Neural cell (in vitro differentiated cells): ENCODE data around the gene PDCD1. TPM values are rescaled to one million over a fixed set of nuclear protein-coding genes. Genes with fewer than 3 reads are reported as not detected.
A peak's percentile ranks its signal among the peaks of the same experiment; 100 is the strongest.

Source experiments
- H2AFZ ChIP-seq: fragments of 200-600, 300-800 bp; sonication (generic), shearing (Covaris generic); 2 replicates; pipeline ENCODE4 v1.6.0; 2014; ENCODE audit warnings: low read depth, mild to moderate bottlenecking, antibody characterized with exemption, low read length, moderate library complexity
- H3F3A ChIP-seq: fragments of 200-600 bp; shearing (Covaris generic); 2 replicates; pipeline ENCODE4 v1.6.1; 2016; ENCODE audit warnings: mild to moderate bottlenecking, moderate library complexity, mixed read lengths, antibody characterized with exemption, low read length; ENCODE audit not compliant: insufficient read depth, poor library complexity, severe bottlenecking
- H3K27ac ChIP-seq: fragments of 200-600, 300-800 bp; sonication (generic), shearing (Covaris generic); 2 replicates; pipeline ENCODE4 v1.5.1; 2014; ENCODE audit warnings: mild to moderate bottlenecking, low read length, moderate library complexity
- H3K27me3 ChIP-seq: fragments of 300-800, 200-600 bp; sonication (generic), shearing (Covaris generic); 2 replicates; pipeline ENCODE4 v1.6.0; 2014; ENCODE audit warnings: mild to moderate bottlenecking, low read depth, low read length, moderate library complexity; ENCODE audit not compliant: insufficient read depth
- H3K36me3 ChIP-seq: fragments of 300-800, 200-600 bp; sonication (generic), shearing (Covaris generic); 2 replicates; pipeline ENCODE4 v1.5.1; 2014; ENCODE audit warnings: mild to moderate bottlenecking, antibody characterized with exemption, low read length, moderate library complexity; ENCODE audit not compliant: insufficient read depth
- H3K4me2 ChIP-seq: fragments of 300-800, 200-600 bp; sonication (generic), shearing (Covaris generic); 2 replicates; pipeline ENCODE4 v1.6.0; 2014; ENCODE audit warnings: mild to moderate bottlenecking, low read length
- H3K4me3 ChIP-seq: fragments of 300-800, 200-600 bp; sonication (generic), shearing (Covaris generic); 2 replicates; pipeline ENCODE4 v1.5.1; 2014; ENCODE audit warnings: mild to moderate bottlenecking, low read length, moderate library complexity
- H3K79me2 ChIP-seq: fragments of 200-600 bp; shearing (Covaris generic); replicated peaks from 2 replicates; pipeline ENCODE4 v1.6.0; 2014; ENCODE audit warnings: mild to moderate bottlenecking, low read length, moderate library complexity; ENCODE audit not compliant: insufficient read depth
- H3K9ac ChIP-seq: fragments of 300-800, 200-600 bp; sonication (generic), shearing (Covaris generic); 2 replicates; pipeline ENCODE4 v1.6.1; 2016; ENCODE audit warnings: mild to moderate bottlenecking, low read length, mixed read lengths
- H3K9me2 ChIP-seq: fragments of 200-600 bp; shearing (Covaris generic); 2 replicates; pipeline ENCODE4 v1.6.1; 2016; ENCODE audit warnings: mild to moderate bottlenecking, low read length, mixed read lengths; ENCODE audit not compliant: insufficient read depth
- H3K9me3 ChIP-seq: fragments of 200-600, 300-800 bp; sonication (generic), shearing (Covaris generic); 2 replicates; pipeline ENCODE4 v1.6.1; 2016; ENCODE audit warnings: mild to moderate bottlenecking, mixed run types, low read length, moderate library complexity, mixed read lengths
- H4K20me1 ChIP-seq: fragments of 200-600 bp; shearing (Covaris generic); 2 replicates; pipeline ENCODE4 v1.6.1; 2016; ENCODE audit warnings: mild to moderate bottlenecking, mixed run types; ENCODE audit not compliant: insufficient read depth
- CTCF ChIP-seq: fragments of 450-650 bp; IDR thresholded peaks from 2 replicates; pipeline ENCODE4 v1.5.1; 2014; ENCODE audit warnings: antibody characterized with exemption, mild to moderate bottlenecking, moderate library complexity; ENCODE audit not compliant: poor library complexity, severe bottlenecking
- EP300 ChIP-seq: fragments of 450-650 bp; conservative IDR thresholded peaks from 2 replicates; pipeline ENCODE4 v1.6.1; 2014; ENCODE audit warnings: antibody characterized with exemption, mild to moderate bottlenecking, moderate library complexity; ENCODE audit not compliant: poor library complexity, severe bottlenecking
- EZH2 ChIP-seq: fragments of 200-600, 300-800 bp; shearing (Covaris generic), sonication (generic); IDR thresholded peaks from 2 replicates; pipeline ENCODE4 v1.6.1; 2014; ENCODE audit warnings: antibody characterized with exemption, low read length, borderline replicate concordance, mild to moderate bottlenecking; ENCODE audit not compliant: insufficient read depth, poor library complexity, severe bottlenecking
- MXI1 ChIP-seq: fragments of 450-650 bp; conservative IDR thresholded peaks from 2 replicates; pipeline ENCODE4 v1.6.1; 2014; ENCODE audit warnings: antibody characterized with exemption, mild to moderate bottlenecking; ENCODE audit not compliant: poor library complexity, severe bottlenecking
- POLR2AphosphoS5 ChIP-seq: IDR thresholded peaks from 2 replicates; pipeline ENCODE4 v1.6.1; 2012
- RAD21 ChIP-seq: fragments of 450-650 bp; conservative IDR thresholded peaks from 2 replicates; pipeline ENCODE4 v1.6.1; 2014; ENCODE audit warnings: antibody characterized with exemption, mild to moderate bottlenecking, moderate library complexity
- REST ChIP-seq: IDR thresholded peaks from 2 replicates; pipeline ENCODE4 v1.6.1; 2012; ENCODE audit warnings: borderline replicate concordance
- SMC3 ChIP-seq: fragments of 450-650 bp; conservative IDR thresholded peaks from 2 replicates; pipeline ENCODE4 v1.6.1; 2014; ENCODE audit warnings: antibody characterized with exemption, mild to moderate bottlenecking, moderate library complexity; ENCODE audit not compliant: poor library complexity
- TAF1 ChIP-seq: IDR thresholded peaks from 2 replicates; pipeline ENCODE4 v1.6.1; 2012; ENCODE audit warnings: low read depth
- polyA plus RNA-seq: library from polyadenylated mRNA; depleted of rRNA; stranded (reverse); fragments of >200 nt; gene quantifications from 2 replicates; pipeline ENCODE4 v1.2.3, GENCODE V29; 2014

The PDCD1 gene
- polyA plus RNA-seq, 1 donor from 2014 or later, result not detected

GRCh38 chr2:241877989-241878970 lies 19.6 kb upstream of the PDCD1 start:
- H3K9me2 ChIP-seq, result no peaks in the 10 kb centered on the region
- H3K9ac ChIP-seq, result no peak overlapping the region
- no peaks in the 10 kb centered on the region for H4K20me1 ChIP-seq
- H3K27me3 ChIP-seq, result no peaks in the 10 kb centered on the region
- H3K27ac ChIP-seq, result no peak overlapping the region
- H3K36me3 ChIP-seq, result no peaks in the 10 kb centered on the region
- H3K4me3 ChIP-seq, result no peak overlapping the region
- H3K9me3 ChIP-seq, result no peaks in the 10 kb centered on the region
- H3K4me2 ChIP-seq, result no peak overlapping the region
- no peaks in the 10 kb centered on the region for H3F3A ChIP-seq
- no peak overlapping the region for H2AFZ ChIP-seq
- H3K79me2 ChIP-seq, result no peaks in the 10 kb centered on the region
- TF ChIP-seq SMC3, result peak; percentile 40
- no peak for TF ChIP-seq EP300
- no peak for TF ChIP-seq REST
- peak; percentile 44 for TF ChIP-seq CTCF
- no peak for TF ChIP-seq MXI1
- TF ChIP-seq EZH2, result no peak
- no peak for TF ChIP-seq POLR2AphosphoS5
- no peak for TF ChIP-seq TAF1
- peak; percentile 53 for TF ChIP-seq RAD21

GRCh38 chr2:241877197-241877685 lies 18.5 kb upstream of the PDCD1 start:
- Histone ChIP-seq H3K4me3 (no peak overlapping the region), H3K27ac (no peak overlapping the region), H3K9me2 (no peaks in the 10 kb centered on the region), H3K79me2 (no peaks in the 10 kb centered on the region), H3F3A (no peaks in the 10 kb centered on the region), H4K20me1 (no peaks in the 10 kb centered on the region), H3K4me2 (no peak overlapping the region), H2AFZ (no peak overlapping the region), H3K9me3 (no peaks in the 10 kb centered on the region), H3K27me3 (no peaks in the 10 kb centered on the region), H3K36me3 (no peaks in the 10 kb centered on the region), H3K9ac (no peak overlapping the region)
- TF ChIP-seq POLR2AphosphoS5 (no peak), RAD21 (no peak), TAF1 (no peak), EZH2 (no peak), EP300 (no peak)
